Kidney capillary endothelial cell (primary cell): ENCODE results near the gene TCF7L1.
"Not testable (repeated sequence)": the region's sequence is repeated elsewhere in the genome, so short reads cannot be mapped to it uniquely, and the experiment has no call there.

ENCODE experiments used
- DNase-seq: peaks from one replicate; pipeline ENCODE4 v3.0.0-alpha.2; 2018; ENCODE audit warnings: low spot score

The TCF7L1 gene

DNA sequence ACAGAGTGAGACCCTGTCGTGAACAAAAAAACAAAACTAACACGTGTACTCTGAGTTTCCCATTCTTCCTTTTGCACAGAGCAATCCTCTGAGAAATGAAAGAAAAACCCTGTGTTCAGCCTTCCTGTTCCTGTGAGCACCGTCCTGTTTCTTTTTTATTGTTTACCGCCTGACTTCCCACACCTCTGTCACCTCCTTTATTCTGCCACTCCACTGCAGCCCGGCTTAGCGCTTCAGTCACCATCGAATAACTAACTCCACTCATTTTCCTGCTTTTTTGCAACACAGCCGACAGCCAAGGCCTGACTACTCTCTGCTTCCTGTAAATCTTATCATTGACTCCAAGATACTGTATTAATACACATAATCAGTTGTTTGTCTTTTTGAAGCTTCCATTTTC is 153.7 kb downstream of the TCF7L1 start:
- DNase-seq, result no peak

DNA sequence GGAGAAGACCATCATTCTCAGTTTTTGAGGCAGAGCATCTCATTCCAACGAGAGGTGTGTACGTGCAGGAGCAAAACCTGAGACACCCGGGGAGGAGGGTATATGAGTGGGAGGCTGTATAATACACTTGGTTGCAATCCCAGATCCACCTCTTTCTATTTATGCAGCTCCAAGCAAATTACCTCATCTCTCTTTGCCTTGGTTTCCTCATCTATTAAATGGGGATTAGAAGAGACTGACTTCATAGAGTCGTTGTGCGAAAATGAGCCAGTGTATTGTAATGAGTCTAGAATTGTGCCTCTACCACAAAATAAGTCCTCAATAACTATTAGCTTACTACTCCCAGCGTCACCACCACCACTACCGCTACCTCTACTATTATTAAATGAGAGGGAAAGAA is 154.5 kb downstream of the TCF7L1 start:
- no peak for DNase-seq

DNA sequence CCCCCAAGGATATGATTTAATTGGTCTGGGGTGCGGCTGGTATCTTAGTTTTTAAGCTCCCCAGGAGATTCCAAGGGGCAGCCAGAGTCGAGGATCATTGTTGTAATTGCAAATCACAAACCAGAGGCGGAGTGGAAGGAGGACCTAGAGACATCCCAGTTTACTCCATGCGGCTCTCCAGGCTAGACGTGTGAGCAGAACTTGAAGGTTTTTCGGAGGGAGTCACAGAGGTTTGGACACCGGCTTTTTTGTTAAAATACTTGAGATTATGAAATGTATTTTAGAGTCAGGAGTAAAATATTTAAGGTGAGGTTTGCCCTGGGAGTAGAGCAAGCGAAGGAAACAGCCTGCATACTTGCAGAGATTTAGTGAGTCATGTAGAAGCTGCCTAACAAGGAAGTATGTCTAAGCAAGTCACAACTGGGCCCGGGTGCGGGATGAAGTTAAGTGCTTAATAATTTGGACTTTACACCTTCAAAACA is 155.1 kb downstream of the TCF7L1 start:
- no peak for DNase-seq

DNA sequence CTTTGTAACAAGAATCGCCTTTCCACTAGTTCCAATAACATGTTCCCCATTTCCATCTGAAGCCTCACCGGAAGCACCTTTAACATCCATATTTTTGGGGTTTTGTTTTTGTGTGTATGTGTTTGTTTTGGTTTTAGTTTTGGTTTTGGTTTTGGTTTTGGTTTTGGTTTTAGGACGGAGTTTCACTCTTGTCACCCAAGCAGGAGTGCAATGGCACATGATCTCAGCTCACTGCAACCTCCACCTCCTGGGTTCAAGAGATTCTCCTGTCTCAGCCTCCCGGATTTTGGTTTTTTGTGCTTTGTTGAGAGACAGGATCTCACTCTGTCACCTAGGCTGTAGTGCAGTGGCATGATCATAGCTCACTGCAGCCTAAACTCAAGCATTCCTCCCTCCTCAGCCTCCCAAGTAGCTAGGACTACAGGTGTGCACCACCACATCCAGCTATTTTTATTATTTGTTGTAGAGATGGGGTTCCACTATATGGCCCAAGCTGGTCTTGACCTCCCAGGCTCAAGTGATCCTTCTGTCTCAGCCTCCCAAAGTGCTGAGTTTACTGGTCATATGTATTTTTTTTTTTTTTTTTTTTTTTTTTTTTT is 158.3 kb downstream of the TCF7L1 start:
- no peak for DNase-seq

DNA sequence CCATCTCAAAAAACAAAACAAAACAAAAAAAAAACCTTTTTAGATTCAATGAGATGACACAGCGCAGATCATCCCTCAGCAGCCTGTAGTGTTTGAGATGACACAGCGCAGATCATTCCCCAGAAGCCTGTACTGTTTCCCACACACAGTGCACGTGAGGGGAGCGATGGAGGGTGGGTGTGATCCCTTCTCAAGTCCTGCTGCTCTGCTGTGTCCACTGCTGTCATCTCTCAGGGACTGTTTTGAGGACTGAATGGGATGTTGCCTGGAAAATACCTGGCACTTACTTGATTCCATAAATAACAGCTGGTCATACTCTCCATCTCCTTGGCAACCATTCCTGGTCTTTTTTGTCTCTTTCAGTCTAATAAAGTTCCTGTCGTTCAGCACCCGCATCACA is 168.9 kb downstream of the TCF7L1 start:
- DNase-seq, result no peak

DNA sequence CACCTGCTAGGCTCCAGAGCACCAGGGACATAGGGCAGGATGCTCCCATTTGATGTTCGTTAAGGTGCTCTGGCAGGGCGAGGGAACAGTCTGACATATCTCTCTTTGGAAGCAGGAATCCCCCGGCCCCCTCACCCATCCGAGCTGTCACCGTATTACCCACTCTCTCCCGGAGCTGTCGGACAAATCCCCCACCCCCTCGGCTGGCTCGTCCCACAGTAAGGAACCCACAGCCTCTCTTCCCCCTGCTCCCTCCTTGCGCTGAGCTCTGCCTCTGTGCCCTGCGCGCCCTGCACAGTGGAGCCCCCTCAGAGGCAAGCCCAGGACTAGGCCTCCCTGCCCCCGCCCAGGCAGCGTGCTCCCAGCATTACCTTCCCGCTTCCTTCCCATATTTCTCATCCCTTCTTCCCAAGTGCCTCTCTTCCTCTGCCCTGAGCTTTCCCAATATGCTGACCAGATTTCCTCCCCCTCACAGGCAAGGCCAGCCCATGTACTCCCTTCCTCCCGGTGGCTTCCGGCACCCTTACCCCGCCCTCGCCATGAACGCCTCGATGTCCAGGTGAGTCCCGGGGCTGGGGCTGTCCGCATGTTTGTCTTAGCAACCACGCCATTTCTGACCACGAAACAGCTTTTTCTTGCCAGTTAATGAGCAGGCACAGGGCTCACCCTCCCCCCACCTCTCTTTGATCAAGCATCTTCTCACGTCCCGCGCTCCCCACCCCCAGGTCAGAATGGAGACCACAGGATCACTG is 170.8 kb downstream of the TCF7L1 start:
- DNase-seq, result no peak

DNA sequence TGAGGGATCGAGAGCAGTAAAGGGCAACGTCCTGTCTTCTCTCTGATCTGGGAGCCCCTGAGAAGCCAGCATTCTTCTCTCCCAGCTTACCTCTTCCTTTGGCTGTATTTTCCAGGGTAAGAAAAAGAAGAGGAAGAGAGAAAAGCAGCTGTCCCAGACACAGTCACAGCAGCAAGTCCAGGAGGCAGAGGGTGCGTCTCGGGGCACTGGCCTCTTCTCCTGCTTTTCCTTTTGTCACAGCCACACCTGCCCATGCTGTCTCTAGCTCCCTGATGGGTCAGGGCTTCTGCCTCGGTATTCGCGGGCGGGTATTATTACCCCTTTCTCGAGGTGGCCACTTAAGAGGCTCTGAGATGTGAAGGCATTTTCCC is 174.3 kb downstream of the TCF7L1 start:
- DNase-seq, result no peak

DNA sequence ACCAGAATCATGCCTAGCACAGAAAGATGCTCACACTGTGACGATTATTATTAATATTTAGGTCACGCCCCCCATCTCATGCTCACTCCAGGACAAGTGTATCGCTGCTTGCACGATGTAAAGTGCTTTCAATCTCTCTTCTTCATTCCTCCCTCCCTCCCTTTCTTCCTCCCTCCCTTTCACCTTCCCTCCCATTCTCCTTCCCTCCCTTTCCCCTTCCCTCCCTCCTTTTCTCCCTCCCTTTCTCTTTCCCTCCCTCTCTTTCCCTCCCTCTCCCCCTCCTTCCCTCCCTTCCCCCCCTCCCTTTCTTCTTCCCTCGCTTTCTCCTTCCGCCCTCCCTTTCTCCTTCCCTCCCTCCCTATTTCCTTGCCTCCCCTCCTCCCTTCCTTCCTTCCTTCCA is 175.0 kb downstream of the TCF7L1 start:
- DNase-seq, result no peak

DNA sequence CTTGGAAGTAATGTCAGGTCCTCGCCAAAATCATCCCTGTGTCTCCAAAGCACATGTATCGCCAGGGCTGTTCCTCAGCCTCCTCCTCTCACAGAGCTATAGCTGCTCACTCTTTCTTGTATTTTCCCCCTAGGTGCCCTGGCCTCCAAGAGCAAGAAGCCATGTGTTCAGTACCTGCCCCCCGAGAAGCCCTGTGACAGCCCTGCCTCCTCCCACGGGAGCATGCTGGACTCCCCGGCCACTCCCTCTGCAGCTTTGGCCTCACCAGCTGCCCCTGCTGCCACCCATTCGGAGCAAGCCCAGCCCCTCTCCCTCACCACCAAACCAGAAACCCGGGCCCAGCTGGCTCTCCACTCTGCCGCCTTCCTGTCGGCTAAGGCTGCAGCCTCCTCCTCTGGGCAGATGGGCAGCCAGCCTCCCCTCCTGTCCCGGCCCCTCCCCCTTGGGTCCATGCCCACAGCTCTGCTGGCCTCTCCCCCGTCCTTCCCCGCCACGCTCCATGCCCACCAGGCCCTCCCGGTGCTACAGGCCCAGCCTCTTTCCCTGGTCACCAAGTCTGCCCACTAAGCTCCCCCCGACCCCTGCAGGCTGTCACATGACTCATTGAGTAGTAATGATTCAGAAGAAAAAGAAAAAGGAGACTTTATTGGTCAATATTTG is 175.8 kb downstream of the TCF7L1 start:
- peak; percentile 47 for DNase-seq

DNA sequence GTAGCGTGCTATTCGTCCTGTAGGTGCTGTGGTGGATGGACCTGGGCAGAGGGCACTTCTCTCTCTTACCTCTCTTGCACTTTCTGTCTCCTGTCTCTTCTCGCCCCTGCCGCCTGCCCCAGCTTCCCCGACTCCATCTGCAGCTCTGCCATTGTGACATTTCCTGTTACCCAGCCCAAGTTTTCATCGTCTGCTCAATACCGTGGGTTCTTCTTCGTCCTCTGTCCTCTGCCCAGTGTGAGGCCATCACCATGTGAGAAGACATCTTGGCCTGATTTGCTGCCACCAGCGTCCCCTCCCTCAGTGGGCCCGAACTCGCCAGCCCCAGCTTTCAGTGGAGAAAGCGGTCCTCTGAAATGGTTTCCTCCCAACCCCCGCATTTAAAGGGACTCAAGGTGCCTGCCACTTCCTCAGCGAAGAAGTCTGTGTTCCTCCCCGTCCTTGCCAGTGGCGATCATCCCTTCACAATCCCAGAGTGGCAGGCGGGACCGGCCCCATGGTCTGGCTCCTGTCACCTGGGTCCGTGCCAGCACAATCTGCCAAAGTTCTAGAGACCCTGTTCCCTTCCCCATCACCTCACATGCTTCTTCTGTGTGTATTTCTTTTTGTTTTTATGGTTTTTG is 176.6 kb downstream of the TCF7L1 start:
- DNase-seq, result no peak

DNA sequence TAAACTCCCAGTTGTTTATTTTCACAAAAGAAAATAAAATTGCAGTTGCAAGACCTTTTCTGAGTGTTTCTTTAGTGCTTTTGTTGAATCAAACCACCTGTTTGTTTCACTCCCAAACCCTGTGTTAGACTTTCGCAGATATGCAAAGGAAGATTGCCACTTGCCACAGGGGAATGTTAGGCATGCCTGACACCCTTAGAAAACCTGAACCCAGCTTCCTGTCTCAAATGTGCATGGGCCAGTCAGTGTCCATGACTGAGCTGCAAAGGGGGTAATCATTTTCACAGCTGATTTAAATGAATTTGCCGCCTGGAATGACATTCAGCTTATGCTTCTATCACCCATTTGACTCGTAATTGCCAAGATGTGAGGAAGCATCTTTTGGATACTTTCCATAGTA is 177.1 kb downstream of the TCF7L1 start:
- no peak for DNase-seq

DNA sequence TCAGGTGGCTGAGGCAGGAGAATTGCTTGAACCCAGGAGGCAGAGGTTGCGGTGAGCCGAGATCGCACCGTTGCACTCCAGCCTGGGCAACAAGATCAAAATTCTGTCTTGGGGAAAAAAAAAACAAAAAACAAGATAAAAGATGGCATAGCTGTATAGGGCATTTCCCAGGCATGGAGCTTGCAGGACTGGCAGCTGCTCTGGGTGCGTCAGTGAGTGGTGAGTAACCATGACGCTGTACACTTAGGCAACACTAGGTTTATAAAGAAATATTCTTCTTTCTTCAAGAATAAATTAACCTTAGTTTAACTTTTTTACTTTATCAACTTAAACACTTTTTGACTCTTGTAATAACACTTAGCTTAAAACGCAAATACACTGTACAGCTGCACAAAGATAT is 179.2 kb downstream of the TCF7L1 start:
- no peak for DNase-seq

DNA sequence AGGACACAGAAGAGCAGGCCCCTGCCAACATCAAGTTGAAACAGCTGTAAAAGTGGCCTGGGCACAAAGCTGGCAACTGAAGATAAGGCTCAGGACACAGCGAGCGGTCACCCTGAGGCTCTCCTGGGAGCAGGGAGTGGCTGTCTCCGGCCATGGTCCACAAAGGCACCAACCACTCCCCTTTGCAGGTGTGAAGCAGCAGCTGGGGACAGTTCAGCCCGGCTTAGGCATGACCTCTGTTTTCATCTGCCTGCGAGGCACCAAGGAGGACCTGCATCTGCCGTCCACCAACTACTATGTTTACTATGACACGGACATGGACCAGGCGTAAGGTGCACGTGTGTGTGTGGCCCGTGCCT is 181.7 kb downstream of the TCF7L1 start:
- DNase-seq, result no peak

DNA sequence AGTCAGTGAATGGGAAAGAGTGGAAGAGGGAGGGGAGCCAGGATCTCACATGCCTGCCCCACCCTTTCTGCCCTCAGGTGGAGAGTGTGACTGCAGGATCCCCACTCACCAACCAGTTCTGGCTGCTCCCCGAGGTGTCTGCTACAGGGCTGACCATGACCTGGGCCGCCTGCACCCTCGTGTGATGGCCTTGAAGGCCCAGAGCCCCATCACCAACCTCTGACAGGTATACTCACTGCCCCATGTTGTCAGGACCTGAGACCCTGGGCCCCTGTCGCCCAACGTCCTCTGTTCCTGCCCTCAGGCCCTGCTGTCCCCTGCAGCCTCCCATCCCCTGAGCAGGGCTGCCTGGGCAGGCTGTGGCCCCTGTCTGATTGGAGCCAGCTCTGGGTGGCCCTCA is 182.7 kb downstream of the TCF7L1 start:
- DNase-seq, result not testable (repeated sequence)

DNA sequence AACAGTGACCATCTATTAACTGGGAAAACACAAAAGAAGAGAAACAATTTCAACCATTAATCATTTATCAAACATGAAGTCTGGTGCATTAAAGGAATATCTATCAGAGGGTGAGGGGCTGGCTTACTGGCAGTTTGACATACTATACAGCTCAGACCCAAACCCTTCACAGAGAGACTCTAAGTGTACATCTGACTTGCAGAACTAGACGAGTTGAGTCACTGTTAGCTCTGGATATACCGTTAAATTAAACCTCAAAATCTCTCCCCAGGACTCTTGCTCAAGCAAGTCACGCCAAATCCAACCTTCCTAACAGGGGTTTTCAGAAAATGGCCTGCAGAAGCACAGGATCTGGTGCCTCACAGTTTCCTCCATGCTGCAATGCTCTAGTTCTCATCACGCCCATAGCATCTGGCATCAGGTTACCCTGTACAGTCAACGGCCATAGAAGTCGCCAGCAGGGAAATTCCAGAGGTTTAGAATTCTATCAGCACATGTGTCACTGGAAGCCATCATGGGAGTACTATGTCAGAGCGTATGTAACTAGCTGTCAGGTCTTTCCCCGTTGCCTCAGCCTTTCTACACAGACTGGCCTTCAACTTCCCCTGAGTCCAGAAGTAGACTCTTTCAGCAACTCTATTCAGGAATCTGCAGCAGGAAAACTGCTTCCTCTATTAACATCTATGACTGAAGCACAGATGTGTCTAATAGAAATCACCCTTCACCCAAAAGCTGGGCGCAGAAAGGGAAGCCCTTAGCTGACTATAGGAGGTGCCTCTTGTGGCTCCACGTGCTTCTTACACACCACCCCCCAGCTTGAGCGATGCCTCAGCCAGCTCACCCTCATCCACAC is 185.3 kb downstream of the TCF7L1 start:
- DNase-seq, result no peak

DNA sequence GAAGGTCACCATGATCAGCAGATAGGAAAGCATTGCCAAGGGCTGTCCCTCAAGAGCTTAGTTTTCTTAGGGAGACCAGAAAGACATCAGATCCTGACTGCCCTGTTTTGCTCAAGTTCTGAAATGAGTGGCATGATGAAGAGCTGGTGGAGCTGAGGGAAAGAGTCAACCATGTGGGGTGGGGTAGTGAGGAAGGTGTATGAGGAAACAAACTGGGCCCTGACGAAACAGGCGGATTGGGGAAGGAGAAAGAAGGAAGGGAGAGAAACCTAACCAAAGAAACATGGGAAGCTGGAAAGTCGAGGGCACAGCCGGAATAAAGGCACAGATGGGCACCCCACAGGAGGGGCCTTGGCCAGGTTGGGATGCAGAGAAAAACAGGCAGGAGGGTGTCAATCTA is 186.6 kb downstream of the TCF7L1 start:
- DNase-seq, result no peak

DNA sequence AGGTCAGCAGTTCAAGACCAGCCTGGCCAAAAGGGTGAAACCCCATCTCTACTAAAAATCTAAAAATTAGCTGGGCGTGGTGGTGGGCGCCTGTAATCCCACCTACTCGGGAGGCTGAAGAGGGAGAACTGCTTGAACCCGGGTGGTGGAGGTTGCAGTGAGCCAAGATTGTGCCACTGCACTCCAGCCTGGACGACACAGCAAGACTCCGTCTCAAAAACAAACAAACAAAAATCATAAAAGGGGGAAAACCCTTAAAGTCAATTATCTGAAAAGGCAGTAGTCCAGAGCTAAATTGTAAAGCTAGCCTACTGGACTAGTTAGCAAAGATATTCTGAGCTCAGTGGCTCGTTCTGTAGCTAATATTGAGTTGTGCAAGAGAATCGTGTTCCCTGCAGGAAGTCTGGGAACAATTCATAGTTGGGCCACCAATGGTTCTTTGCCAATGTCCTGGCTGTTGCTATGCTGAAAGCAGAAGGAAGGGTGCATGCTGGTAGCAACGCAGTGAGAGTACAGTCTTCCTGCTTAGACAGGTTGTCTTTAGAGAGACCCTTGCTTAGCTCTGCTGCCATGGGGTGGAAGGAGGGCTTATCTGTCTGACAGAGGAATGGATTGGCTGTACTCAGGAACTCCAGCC is 190.3 kb downstream of the TCF7L1 start:
- no peak for DNase-seq

DNA sequence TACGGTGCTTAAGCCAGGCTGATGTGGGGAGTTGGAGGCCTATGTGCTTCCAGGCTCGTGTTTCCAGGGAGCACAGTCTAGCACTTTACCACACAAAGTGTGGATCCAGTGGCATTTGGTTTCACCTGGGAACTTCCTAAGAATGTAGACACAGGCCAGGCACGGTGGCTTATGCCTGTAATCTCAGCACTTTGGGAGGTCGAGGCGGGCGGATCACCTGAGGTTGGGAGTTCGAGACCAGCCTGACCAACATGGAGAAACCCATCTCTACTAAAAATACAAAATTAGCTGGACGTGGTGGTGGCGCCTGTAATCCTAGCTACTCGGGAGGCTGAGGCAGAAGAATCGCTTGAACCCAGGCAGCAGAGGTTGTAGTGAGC is 190.8 kb downstream of the TCF7L1 start:
- not testable (repeated sequence) for DNase-seq

DNA sequence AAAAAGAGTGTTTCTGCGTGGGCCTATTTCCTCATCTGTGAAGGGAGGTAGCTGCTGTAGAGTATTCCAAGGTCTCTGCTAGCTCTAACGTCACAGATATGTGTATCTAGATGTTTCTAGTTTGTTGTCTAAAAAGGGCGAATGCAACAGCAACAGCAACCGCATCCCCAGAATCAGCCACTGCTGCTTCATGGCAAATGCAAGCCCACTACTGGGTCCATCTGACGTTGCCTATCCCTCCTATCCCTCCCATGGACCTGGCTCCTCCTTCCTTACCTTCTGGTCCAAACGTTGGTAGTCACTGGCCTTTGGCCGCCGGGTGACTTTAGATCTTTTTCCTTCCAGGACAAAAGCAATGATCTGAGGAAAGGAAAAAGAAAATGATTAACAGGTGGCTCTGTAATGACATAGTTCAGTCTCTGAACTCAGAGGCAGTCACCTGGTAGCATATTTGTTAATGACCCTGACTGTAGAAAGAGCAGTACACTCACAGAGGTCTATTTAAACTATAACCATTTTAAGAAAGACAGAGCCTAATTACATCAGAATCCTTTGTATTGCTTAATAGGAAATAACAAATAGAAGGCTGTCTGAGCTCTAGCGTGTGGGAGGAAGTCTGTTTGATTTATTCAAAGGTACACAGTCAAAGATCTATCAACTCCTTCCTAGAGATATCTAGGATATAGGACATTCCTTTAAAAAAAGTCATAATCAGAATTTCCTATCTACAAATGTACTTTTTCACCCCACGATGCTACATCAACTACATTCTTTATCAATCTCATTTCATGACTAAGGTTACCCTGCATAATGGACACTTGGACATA is 191.7 kb downstream of the TCF7L1 start:
- DNase-seq, result no peak

DNA sequence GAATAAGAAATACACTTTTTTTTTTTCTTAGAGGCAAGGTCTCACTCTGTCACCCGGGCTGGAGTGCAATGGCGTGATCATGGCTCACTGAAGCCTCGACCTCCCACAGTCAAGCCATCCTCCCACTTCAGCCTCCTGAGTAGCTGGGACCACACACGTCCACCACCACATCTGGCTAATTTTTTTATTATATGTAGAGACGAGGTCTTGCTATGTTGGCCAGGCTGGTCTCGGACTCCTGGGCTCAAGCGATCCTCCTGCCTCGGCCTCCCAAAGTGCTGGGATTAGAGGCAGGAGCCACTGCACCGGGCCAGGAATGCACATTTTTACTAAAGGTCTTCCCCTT is 192.2 kb downstream of the TCF7L1 start:
- no peak for DNase-seq
